Esophagus muscularis mucosa (tissue), 3 donors: ENCODE results near the gene NEK9.

Source experiments
- CTCF ChIP-seq, 3 experiments: fragments of 200-600 bp in 2 of 3; fragments of 450-650 bp in 1 of 3; sonication (generic) in 2 of 3; IDR thresholded peaks; one replicate each; pipeline ENCODE4 v1.5.1; 2017 to 2019; ENCODE audit warnings: antibody characterized with exemption in 3 of 3, mild to moderate bottlenecking in 2 of 3, moderate library complexity in 1 of 3
- POLR2A ChIP-seq: fragments of 450-650 bp; IDR thresholded peaks from one replicate; pipeline ENCODE4 v1.6.1; 2017; ENCODE audit warnings: antibody characterized with exemption, moderate library complexity, mild to moderate bottlenecking, low read depth

- TF ChIP-seq POLR2A = no peak
- TF ChIP-seq CTCF (IDR thresholded peaks at IDR 0.05) = no peak
These were observed 25.0 kb upstream of the NEK9 start for GRCh38 chr14:75151851-75152250.
